Astrocyte of the cerebellum (primary cell): ENCODE results near the gene IFT81.
"Not testable (repeated sequence)": the region's sequence is repeated elsewhere in the genome, so short reads cannot be mapped to it uniquely, and the experiment has no call there.

Experiments
- DNase-seq: peaks from one replicate; pipeline ENCODE4 v3.0.0-alpha.2; 2011; ENCODE audit warnings: low read depth
- H3K4me3 ChIP-seq: 2 replicates; pipeline ENCODE4 v1.5.1; 2011; ENCODE audit warnings: mild to moderate bottlenecking, low read depth, low read length, moderate library complexity
- in situ Hi-C: cut with HindIII; loops from 2 replicates; pipeline ENCODE4 v1.10.0; 2017; ENCODE audit warnings: low sequenced_read_pairs
- TF ChIP-seq, protein P1 (sequence below): IDR thresholded peaks from 2 replicates; pipeline ENCODE4 v1.5.1; 2012; ENCODE audit warnings: low read length, low read depth, moderate library complexity, mild to moderate bottlenecking; ENCODE audit errors: missing control alignments

The IFT81 gene

DNA sequence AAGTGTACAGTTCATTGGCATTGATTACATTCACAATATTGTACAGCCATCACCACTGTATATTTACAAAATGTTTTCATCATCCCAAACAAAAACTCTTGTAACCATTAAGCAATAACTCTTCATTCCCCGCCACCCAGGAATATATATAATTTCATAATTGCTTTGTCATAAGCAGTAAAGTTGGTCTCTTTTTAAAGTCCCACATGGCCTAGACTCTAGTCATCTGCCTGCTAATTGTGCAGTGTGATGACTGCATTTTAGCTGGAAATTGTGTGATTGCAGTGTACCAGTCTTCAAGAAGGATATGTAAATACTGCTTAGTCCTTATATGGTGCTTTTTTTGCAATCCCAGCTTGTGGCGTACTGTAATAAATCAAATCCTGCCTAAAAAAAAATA, 81.8 kb downstream of the IFT81 start:
- no peak overlapping the region for H3K4me3 ChIP-seq
- in situ Hi-C loops: no loop called here
- TF ChIP-seq, protein P1, sequence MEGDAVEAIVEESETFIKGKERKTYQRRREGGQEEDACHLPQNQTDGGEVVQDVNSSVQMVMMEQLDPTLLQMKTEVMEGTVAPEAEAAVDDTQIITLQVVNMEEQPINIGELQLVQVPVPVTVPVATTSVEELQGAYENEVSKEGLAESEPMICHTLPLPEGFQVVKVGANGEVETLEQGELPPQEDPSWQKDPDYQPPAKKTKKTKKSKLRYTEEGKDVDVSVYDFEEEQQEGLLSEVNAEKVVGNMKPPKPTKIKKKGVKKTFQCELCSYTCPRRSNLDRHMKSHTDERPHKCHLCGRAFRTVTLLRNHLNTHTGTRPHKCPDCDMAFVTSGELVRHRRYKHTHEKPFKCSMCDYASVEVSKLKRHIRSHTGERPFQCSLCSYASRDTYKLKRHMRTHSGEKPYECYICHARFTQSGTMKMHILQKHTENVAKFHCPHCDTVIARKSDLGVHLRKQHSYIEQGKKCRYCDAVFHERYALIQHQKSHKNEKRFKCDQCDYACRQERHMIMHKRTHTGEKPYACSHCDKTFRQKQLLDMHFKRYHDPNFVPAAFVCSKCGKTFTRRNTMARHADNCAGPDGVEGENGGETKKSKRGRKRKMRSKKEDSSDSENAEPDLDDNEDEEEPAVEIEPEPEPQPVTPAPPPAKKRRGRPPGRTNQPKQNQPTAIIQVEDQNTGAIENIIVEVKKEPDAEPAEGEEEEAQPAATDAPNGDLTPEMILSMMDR: no peak
- DNase-seq: no peak

DNA sequence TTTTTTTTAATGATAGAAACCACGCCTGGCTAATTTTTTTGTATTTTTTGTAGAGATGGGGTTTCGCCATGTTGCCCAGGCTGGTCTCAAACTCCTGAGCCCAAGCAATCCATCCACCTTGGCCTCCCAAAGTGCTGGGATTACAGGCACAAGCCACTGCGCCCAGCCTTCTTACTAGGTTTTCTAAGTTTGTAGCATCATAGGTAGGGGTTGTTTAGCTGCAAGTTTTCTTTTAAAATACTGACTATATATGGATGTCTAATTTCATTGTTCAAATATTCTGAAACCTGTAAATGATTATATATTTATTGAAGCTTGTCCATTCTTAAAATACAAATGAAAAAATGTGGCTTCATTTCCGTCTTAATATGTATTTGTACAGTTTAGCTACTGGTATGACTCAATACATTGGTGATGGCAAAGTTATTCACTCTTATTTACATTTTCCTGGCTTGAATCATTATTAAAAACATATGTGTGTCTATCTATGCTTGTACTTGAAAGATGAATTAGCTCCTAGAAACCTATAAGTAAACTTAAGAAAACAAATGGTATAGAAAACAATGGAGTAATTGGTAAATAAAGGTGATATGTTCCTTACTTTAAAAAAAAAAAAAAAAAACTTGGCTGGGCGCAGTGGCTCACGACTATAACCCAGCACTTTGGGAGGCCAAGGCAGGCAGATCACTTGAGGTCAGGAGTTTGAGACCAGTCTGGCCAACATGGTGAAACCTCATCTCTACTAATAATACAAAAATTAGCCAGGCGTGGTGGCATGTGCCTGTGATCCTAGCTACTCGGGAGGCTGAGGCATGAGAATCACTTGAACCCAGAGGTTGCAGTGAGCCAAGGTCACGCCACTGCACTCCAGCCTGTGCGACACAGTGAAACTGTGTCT, 87.7 kb downstream of the IFT81 start:
- peak; percentile 45 for DNase-seq
- not testable (repeated sequence) for H3K4me3 ChIP-seq
- in situ Hi-C loops: loop anchor here (5.0 kb wide), 1 partner anchor 55 kb away; no protein-coding TSS in a partner anchor

DNA sequence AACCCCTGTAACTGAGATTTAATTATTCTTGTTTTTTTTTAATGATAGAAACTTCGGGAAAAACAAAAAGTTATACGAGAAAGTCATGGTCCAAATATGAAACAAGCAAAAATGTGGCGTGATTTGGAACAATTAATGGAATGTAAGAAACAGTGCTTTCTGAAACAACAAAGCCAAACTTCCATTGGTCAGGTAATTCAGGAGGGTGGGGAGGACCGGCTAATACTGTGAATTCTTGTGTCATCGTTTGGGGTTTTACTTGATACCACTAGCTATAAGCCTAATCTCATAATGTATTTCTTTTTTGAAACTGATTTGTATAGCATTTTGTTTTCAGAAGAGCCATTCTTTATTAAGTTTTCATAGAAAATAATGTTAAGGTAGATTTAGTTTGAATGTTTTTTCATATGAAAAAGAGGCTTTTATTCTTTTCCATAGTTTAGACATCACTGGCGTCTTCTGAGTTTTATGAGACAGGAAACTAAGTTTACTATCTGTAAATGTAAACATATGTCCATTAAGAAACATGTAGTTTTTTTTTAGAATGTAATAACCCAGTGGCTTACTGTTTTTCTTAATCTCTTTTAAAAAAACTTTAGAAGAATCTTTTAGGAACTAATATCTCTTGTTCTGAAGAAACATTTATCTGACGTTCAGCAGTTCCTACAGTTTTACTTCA, 94.0 kb downstream of the IFT81 start:
- DNase-seq: no peak
- no peak overlapping the region for H3K4me3 ChIP-seq
- TF ChIP-seq, protein P1: no peak
- in situ Hi-C loops: no loop called here

DNA sequence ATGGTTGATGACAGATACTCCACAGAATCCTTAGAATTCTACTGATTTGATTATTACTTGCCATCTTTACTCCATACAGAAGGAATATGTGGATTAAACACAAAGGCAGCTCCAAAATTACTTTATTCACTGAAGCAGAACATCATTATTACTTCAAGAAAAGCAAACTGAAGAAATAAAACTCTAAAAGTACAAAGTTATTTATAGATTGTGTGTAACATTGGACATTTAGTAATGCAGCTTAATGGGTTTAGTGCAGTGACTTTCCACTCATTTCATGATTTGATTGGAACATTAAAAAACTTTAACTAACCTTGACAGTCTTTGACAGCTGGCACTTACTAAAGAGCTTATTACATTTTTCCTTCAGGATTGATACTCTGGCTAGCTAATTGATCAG, 97.9 kb downstream of the IFT81 start:
- TF ChIP-seq, protein P1: no peak
- in situ Hi-C loops: no loop called here
- no peak for DNase-seq
- no peak overlapping the region for H3K4me3 ChIP-seq

DNA sequence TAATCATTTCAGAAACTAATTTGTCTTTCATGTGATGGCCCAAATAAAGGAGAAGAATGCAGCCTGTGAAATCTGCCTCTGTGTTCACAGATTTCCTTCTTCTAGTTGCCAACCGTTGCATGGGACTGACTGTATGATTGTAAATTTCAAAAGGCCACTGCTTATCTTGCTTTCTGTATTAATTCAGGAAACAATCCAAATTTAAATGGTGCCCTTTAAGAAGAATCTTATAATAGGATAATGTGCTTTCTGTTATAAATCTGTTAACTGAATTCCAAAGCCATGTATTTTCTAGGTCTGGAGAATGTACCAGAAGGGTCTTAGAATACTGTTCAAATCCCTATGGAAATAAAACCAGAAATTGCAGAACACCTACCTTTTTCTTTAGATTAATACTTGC, 98.3 kb downstream of the IFT81 start:
- no peak overlapping the region for H3K4me3 ChIP-seq
- TF ChIP-seq, protein P1: no peak
- no peak for DNase-seq
- in situ Hi-C loops: no loop called here

DNA sequence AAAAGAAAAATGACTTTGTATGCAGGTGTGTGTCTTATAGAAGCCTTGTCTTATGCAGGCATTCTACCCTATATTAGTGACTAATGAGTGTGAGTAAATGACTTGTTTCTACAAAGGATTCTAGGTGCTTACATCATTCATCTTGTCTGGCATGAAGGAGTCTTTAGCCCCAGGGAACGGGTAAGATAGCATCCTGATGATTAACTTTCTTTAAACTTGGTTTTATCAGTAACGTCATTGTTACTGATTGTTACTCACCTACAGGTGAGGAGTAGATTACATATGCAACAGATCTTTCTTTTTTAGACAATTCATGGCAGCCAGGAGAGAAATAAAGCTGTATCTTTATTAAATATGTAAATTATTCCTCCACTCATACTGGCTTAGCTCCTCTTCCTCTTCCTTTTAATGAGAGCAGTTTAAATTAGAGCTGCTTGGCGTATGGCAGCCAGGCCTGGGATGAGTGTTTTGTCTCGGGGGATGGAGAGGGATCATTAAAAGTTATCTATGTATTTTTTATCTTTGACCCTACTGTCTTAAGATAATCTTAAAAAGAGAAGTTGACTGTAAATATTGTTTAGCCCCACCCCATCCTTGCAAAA, 99.7 kb downstream of the IFT81 start:
- TF ChIP-seq, protein P1: no peak
- in situ Hi-C loops: no loop called here
- no peak overlapping the region for H3K4me3 ChIP-seq
- DNase-seq: no peak
